Mucosa of descending colon (tissue), 3 donors: ENCODE results near the gene RAB15. TPM values are rescaled to one million over a fixed set of nuclear protein-coding genes. Genes with fewer than 3 reads are reported as not detected.

Source experiments
- total RNA-seq, 3 donors: library from RNA; stranded (reverse); fragmentation: NEBNext Ultra II Directional in 2 of 3; extraction: Animal tissue kit (Norgen Biotek cat#: 25700) in 2 of 3; gene quantifications; one replicate each; pipeline versions ENCODE4 v1.2.1 to v1.2.4, GENCODE V29; 2021 to 2023
- donor health status: DM: no; HTN: no; CAD: no; lungs with moderate emphysema.
- donor health status: DM: no; HTN: no; CAD: no.
- donor health status: DM: no; HTN: yes; CAD: no.

The RAB15 gene
- total RNA-seq, 3 donors from 2014 or later, result 21.2 to 46.1 (median 24.0) TPM

Other genes starting within 250 kb of the RAB15 start
- gene SPTB, start 92.4 kb downstream of the RAB15 start, total RNA-seq, result 1 to 10 TPM in 1 of 3 donors, under 1 TPM in 2; 0.35 to 1.4 (median 0.51) TPM
- gene CHURC1, start 57.9 kb downstream of the RAB15 start, total RNA-seq, result 10 to 100 TPM; 52.4 to 66.5 (median 65.4) TPM
- 100 to 1,000 TPM; 171 to 590 (median 288) TPM for gene GPX2, start 29.6 kb downstream of the RAB15 start, total RNA-seq
- 10 to 100 TPM; 14.5 to 18.3 (median 14.5) TPM for gene FNTB, start 14.6 kb upstream of the RAB15 start, total RNA-seq
- gene MAX, start 130.2 kb upstream of the RAB15 start, total RNA-seq, result 100 to 1,000 TPM; 129 to 153 (median 147) TPM